GM08714 (cell line): ENCODE results near the gene MLC1.

ENCODE experiments used
- H3K4me3 ChIP-seq: fragments of 200-500 bp; sonication (Bioruptor generic); 2 replicates; pipeline ENCODE4 v1.5.1; 2014; ENCODE audit warnings: mild to moderate bottlenecking, low read length, inconsistent platforms
- ZNF274 ChIP-seq: IDR thresholded peaks from 2 replicates; pipeline ENCODE4 v1.6.1; 2012; ENCODE audit warnings: mild to moderate bottlenecking, low read depth, low read length

Gene MLC1

DNA sequence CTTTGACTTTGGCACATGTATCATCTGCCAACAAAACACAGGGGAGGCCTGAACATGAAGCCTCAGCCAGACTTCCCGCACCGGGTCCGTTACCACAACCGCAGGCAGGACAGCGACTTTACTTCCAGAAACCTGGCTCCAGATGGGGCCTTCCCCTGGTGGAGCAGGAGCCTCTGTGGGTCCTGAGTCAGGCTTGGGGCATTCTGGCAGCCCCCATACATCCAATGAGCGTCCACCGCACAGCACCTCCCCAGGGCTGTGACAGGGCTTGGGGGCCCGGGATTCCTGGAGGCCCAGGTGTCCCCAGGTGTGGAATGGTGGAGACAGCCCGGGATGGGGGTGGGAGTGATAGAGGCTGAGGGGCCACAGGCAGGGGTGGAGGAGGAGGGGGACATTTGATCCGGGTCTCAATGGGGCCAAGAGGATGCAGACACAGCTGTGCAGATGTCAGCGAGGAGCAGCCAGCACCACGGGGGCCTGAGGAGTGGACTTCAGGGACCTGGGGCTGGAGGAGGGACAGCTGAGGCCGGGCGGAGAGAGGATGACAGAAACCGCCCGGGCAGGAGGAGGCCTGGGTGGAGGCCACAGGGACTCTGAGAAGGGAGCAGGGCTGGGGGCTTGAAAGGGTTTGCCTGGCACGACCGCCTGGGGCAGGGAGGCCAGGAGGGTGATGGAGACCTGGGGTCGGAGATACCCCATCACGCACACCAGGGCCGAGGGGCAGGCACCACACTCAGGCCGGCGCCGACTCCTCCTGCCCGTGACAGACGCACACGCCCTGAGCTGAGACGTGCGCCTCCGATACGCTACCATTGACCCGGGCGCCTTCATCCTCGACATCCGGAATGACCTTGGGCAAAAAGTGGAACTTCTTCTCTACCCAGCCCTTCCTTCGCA lies 35.7 kb downstream of the MLC1 start:
- no peak overlapping the region for H3K4me3 ChIP-seq
- TF ChIP-seq ZNF274: no peak

DNA sequence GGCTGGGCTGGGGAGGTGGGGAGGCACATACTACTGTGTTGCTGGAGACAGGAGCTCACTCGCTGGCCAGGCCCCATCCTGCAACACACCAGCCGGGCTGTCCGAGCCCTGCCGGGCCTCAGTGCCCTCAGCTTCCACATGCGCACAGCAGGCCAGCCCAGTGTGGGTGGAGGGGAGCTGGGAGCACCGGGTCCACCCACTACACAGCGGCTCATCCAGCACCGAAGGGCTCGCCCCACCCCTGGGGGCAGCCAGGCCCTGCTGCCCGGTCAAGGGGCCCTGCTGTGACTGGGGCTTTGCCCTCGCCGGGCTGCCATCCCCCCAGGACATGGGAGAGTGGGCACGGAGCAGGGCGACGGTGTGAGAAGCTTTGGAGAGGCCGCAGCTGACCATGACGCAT lies 36.4 kb downstream of the MLC1 start:
- TF ChIP-seq ZNF274: no peak
- H3K4me3 ChIP-seq: no peak overlapping the region

DNA sequence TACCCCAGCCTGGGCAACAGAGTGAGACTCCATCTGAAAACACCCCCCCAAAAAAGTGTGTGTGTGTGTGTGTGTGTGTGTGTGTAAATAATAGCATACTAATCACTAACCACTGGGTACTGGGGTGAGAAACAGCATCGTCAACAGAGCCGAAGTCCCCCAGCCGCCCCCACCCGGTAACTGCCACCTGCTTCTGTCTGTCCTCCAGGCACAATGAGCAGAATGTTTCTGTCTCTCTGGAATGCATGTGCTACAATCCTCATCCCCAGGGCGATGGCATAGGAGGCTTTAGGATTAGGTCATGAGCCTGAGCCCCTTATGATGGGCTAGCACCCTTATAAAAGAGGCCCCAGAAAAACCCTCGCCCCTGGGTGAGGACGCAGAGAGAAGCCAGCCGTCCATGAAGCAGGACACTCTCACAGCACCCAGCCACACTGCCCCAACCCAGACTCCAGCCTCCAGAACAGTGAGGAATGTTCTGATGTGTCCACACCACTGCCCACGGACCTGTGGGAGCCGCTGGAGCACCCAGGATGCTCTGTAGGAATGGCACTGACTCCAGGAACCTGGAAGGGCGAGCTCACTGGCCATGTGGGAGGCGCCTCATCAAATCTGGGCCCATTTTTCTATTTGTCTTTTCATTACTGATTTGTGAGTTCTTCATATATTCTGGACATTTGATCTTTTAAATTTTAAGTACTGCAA lies 37.0 kb downstream of the MLC1 start:
- no peak for TF ChIP-seq ZNF274
- no peak overlapping the region for H3K4me3 ChIP-seq

DNA sequence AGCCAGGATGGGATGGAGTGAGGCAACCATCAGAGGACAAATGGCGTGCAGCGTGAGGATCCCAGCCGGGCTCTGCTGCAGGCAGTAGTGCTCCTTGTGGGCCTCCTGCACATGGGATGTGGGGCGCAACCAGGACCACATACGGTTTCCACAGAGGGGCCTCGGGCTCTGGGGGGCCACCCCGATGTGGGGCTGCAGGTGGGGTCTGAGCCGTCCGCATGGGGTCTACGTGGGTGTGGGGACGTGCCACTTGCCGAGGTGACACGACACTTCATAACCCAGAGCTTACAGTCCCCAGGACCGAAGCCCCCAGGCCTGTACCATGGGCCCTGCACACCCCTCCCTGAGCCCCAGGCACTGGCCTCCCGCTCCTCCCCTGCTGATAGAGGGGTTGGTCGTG lies 37.9 kb downstream of the MLC1 start:
- no peak overlapping the region for H3K4me3 ChIP-seq
- no peak for TF ChIP-seq ZNF274

- TF ChIP-seq ZNF274: no peak
- H3K4me3 ChIP-seq: no peak overlapping the region
Observed at GRCh38 chr22:50046481-50047245, 38.6 kb downstream of the MLC1 start.

GRCh38 chr22:50046019-50046415 lies 39.2 kb downstream of the MLC1 start:
- no peak for TF ChIP-seq ZNF274
- H3K4me3 ChIP-seq: no peak overlapping the region

GRCh38 chr22:50045211-50046018 lies 39.8 kb downstream of the MLC1 start:
- TF ChIP-seq ZNF274: no peak

DNA sequence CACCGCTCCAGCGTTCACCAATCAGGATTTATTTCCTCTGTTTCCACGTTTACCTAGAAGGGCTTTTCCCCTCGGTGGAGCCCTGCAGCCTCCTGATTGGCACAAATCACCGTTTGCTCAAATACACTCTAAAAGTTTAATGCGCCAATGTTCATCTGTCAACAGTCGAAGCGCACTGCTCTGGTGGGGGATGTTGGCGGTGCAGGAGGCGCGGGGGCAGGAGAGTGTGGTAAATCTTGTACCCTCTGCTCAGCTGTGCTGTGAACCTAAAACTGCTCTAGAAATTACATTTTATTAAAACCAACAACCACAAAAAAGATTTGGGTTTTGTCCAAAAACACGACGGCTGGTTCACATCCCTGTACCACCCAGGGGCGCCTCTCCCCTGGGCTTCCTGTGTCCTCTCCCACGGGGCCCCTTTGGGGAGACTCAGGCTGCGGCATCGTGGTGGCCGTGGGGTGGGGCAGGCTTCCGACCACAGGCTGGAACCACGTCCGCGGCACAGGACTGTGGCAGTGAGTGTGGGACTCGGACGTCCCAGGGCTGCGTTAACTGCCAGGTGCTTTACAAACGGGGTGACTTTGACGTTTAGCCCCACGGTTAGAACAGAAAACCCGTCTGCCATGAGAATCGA lies 40.6 kb downstream of the MLC1 start:
- TF ChIP-seq ZNF274: no peak
- no peak overlapping the region for H3K4me3 ChIP-seq

More at GRCh38 chr22:50045211-50046018, 39.8 kb downstream of the MLC1 start:
- H3K4me3 ChIP-seq: no peak overlapping the region

- no peak overlapping the region for H3K4me3 ChIP-seq
- no peak for TF ChIP-seq ZNF274
Observed at GRCh38 chr22:50041361-50042065, 43.7 kb downstream of the MLC1 start.

- no peak for TF ChIP-seq ZNF274
Observed at GRCh38 chr22:50040717-50041116, 44.5 kb downstream of the MLC1 start.

GRCh38 chr22:50039669-50040443 lies 45.4 kb downstream of the MLC1 start:
- H3K4me3 ChIP-seq: no peak overlapping the region
- TF ChIP-seq ZNF274: no peak

More at GRCh38 chr22:50040717-50041116, 44.5 kb downstream of the MLC1 start:
- H3K4me3 ChIP-seq: no peak overlapping the region
